MM.1S (cell line): ENCODE data around the gene PRSS23.

ENCODE experiments used
- DNase-seq: peaks from one replicate; pipeline ENCODE4 v3.0.0-alpha.2; 2015
- H2AFZ ChIP-seq: fragments of 300-600 bp; sonication (generic); 2 replicates; pipeline ENCODE4 v1.6.0; 2016; ENCODE audit warnings: antibody characterized with exemption, low read length
- H3F3A ChIP-seq: fragments of 300-600 bp; sonication (generic); 2 replicates; pipeline ENCODE4 v1.6.1; 2016; ENCODE audit warnings: mild to moderate bottlenecking, antibody characterized with exemption, low read length, moderate library complexity, mixed read lengths; ENCODE audit not compliant: insufficient read depth
- H3K27ac ChIP-seq: fragments of 300-600 bp; sonication (generic); 2 replicates; pipeline ENCODE4 v1.5.1; 2016; ENCODE audit warnings: mild to moderate bottlenecking, low read length
- H3K27me3 ChIP-seq: fragments of 300-600 bp; sonication (generic); replicated peaks from 2 replicates; pipeline ENCODE4 v1.6.0; 2016; ENCODE audit warnings: low read length; ENCODE audit not compliant: insufficient read depth
- H3K36me3 ChIP-seq: fragments of 300-600 bp; sonication (generic); replicated peaks from 2 replicates; pipeline ENCODE4 v1.6.1; 2016; ENCODE audit warnings: mild to moderate bottlenecking, low read length, mixed read lengths; ENCODE audit not compliant: insufficient read depth
- H3K4me1 ChIP-seq: fragments of 300-600 bp; sonication (generic); 2 replicates; pipeline ENCODE4 v1.6.1; 2016; ENCODE audit warnings: low read length, mixed read lengths
- H3K4me2 ChIP-seq: fragments of 300-600 bp; sonication (generic); 2 replicates; pipeline ENCODE4 v1.6.0; 2016; ENCODE audit warnings: low read depth, low read length
- H3K4me3 ChIP-seq: fragments of 300-600 bp; sonication (generic); 2 replicates; pipeline ENCODE4 v1.5.1; 2016; ENCODE audit warnings: low read length, mixed read lengths
- H3K79me2 ChIP-seq: fragments of 300-600 bp; sonication (generic); 2 replicates; pipeline ENCODE4 v1.6.1; 2016; ENCODE audit warnings: mixed run types, low read length, mixed read lengths
- H3K9ac ChIP-seq: fragments of 300-600 bp; sonication (generic); 2 replicates; pipeline ENCODE4 v1.6.1; 2016; ENCODE audit warnings: low read length, mixed read lengths
- H3K9me2 ChIP-seq: fragments of 300-600 bp; sonication (generic); replicated peaks from 2 replicates; pipeline ENCODE4 v1.6.1; 2016; ENCODE audit warnings: mild to moderate bottlenecking, low read length, mixed read lengths; ENCODE audit not compliant: insufficient read depth
- H3K9me3 ChIP-seq: fragments of 300-600 bp; sonication (generic); replicated peaks from 2 replicates; pipeline ENCODE4 v1.6.1; 2016; ENCODE audit warnings: mild to moderate bottlenecking, low read length, mixed read lengths; ENCODE audit not compliant: insufficient read depth
- H4K20me1 ChIP-seq: fragments of 300-600 bp; sonication (generic); 2 replicates; pipeline ENCODE4 v1.6.1; 2016; ENCODE audit warnings: mild to moderate bottlenecking, low read length, moderate library complexity, mixed read lengths; ENCODE audit not compliant: insufficient read depth
- CTCF ChIP-seq: fragments of 300-600 bp; sonication (generic); IDR thresholded peaks from 2 replicates; pipeline ENCODE4 v1.5.1; 2016; ENCODE audit warnings: antibody characterized with exemption, low read length, mixed read lengths
- EZH2 ChIP-seq: fragments of 300-600 bp; sonication (generic); optimal IDR thresholded peaks from 2 replicates; pipeline ENCODE3; 2017; ENCODE audit warnings: low read depth, mild to moderate bottlenecking, antibody characterized with exemption, low read length, mixed read lengths
- EZH2phosphoT487 ChIP-seq: fragments of 300-600 bp; sonication (generic); IDR thresholded peaks from 2 replicates; pipeline ENCODE4 v1.6.1; 2018; ENCODE audit warnings: antibody characterized with exemption, low read length

The PRSS23 gene

GRCh38 chr11:86812981-86813380, 12.6 kb downstream of the PRSS23 start:
- Histone ChIP-seq H3K4me1 (no peaks in the 10 kb centered on the region), H3K27ac (no peak overlapping the region), H2AFZ (no peak overlapping the region), H3K9me3 (no peaks in the 10 kb centered on the region), H3F3A (no peaks in the 10 kb centered on the region), H3K36me3 (no peaks in the 10 kb centered on the region), H3K9me2 (no peaks in the 10 kb centered on the region), H3K4me3 (no peak overlapping the region), H3K79me2 (no peaks in the 10 kb centered on the region), H3K4me2 (no peak overlapping the region), H4K20me1 (no peaks in the 10 kb centered on the region), H3K9ac (no peak overlapping the region), H3K27me3 (no peaks in the 10 kb centered on the region)
- DNase-seq = no peak
- no peak for TF ChIP-seq EZH2phosphoT487
- TF ChIP-seq EZH2 = no peak
- TF ChIP-seq CTCF = no peak

GRCh38 chr11:86814775-86815174, 14.4 kb downstream of the PRSS23 start:
- H3K4me1 ChIP-seq = no peaks in the 10 kb centered on the region
- no peak for DNase-seq
- no peak overlapping the region for H3K9ac ChIP-seq
- no peak overlapping the region for H2AFZ ChIP-seq
- no peaks in the 10 kb centered on the region for H3K79me2 ChIP-seq
- no peaks in the 10 kb centered on the region for H3K9me2 ChIP-seq
- no peaks in the 10 kb centered on the region for H3K36me3 ChIP-seq
- H3F3A ChIP-seq = no peaks in the 10 kb centered on the region
- no peaks in the 10 kb centered on the region for H4K20me1 ChIP-seq
- H3K9me3 ChIP-seq = no peaks in the 10 kb centered on the region
- no peak overlapping the region for H3K4me3 ChIP-seq
- H3K4me2 ChIP-seq = no peak overlapping the region
- TF ChIP-seq CTCF = no peak
- no peak for TF ChIP-seq EZH2phosphoT487
- TF ChIP-seq EZH2 = no peak
- H3K27ac ChIP-seq = no peak overlapping the region
- H3K27me3 ChIP-seq = no peaks in the 10 kb centered on the region

GRCh38 chr11:86815726-86816125, 15.4 kb downstream of the PRSS23 start:
- Histone ChIP-seq H3K79me2 (no peaks in the 10 kb centered on the region), H3K4me3 (no peak overlapping the region), H3K27me3 (no peaks in the 10 kb centered on the region), H3K36me3 (no peaks in the 10 kb centered on the region), H2AFZ (no peak overlapping the region), H3K9ac (no peak overlapping the region), H3K4me1 (no peaks in the 10 kb centered on the region), H3K9me3 (no peaks in the 10 kb centered on the region), H3K4me2 (no peak overlapping the region), H3K9me2 (no peaks in the 10 kb centered on the region), H4K20me1 (no peaks in the 10 kb centered on the region), H3K27ac (no peak overlapping the region), H3F3A (no peaks in the 10 kb centered on the region)
- TF ChIP-seq EZH2phosphoT487 = no peak
- TF ChIP-seq CTCF = no peak
- no peak for TF ChIP-seq EZH2
- no peak for DNase-seq

- no peaks in the 10 kb centered on the region for H4K20me1 ChIP-seq
- no peaks in the 10 kb centered on the region for H3K9me3 ChIP-seq
- no peak overlapping the region for H2AFZ ChIP-seq
- H3F3A ChIP-seq = no peaks in the 10 kb centered on the region
- H3K79me2 ChIP-seq = no peaks in the 10 kb centered on the region
- TF ChIP-seq EZH2 (no peak), CTCF (no peak), EZH2phosphoT487 (no peak)
- H3K4me3 ChIP-seq = no peak overlapping the region
- H3K36me3 ChIP-seq = no peaks in the 10 kb centered on the region
- no peaks in the 10 kb centered on the region for H3K27me3 ChIP-seq
- no peak for DNase-seq
- no peak overlapping the region for H3K27ac ChIP-seq
- no peaks in the 10 kb centered on the region for H3K9me2 ChIP-seq
- no peak overlapping the region for H3K4me2 ChIP-seq
- no peaks in the 10 kb centered on the region for H3K4me1 ChIP-seq
- no peak overlapping the region for H3K9ac ChIP-seq
These were observed 15.9 kb downstream of the PRSS23 start for GRCh38 chr11:86816251-86816726.
